Inflammatory macrophage treated with lipopolysaccharide for 4 hours (primary cell): Measurements from ENCODE around the gene DIAPH3.

Source experiments
- DNase-seq: peaks from one replicate; pipeline ENCODE4 v3.0.0-alpha.2; 2020

DIAPH3 gene

DNA sequence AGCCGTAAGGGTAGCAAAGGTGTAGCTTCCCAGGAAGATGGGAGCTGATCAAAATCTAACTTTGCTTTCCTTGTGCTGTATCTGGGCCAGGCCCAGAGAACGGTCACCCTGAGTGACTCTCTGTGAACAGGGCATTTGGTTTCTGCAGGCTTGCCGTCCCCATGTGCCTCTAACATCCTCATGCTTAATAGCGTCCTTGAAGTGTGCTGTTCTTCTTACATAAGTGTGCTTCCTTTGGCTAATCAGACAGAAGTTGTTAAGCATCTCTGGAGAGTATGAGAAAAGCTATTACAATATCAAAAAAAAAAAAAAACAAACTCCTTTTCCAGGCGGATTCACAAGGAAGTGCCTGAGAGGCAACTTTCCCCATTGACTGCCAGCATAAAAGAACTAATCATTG is 503.7 kb downstream of the DIAPH3 start:
- no peak for DNase-seq

- DNase-seq: no peak
These were observed 504.9 kb downstream of the DIAPH3 start for GRCh38 chr13:59658738-59659330.

DNA sequence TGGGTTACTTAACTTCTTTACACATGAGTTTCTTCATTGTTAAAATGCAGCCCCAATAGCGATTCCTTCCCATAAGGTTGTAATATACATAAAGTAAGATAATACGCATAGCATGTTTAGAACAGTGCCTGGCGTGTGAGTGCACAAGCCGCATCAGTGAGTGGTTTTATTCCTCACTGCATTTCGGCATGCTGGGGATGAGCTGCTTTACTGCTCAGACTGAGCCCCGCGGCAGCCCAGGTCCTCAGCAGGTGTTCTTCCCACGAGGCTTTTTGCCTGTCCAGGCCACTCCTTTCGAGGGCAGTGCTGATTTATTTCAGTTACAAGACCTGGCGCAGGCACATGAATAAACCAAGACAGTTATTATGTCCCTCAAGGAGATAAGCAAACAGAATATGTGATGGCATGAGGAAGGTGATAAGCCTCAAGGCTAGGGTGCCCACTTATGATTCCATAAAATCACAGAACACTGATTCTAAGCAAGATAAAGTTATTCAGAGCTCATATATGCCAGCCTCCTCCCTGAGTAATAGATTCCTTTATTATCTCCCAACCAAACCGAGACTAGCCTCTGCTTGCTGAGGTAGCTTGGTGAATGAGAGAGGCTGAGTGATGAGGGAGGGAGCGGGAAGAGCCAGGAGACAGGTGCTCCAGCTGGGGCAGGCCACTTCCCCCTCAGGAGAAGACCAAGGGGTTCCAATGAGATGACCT is 505.5 kb downstream of the DIAPH3 start:
- no peak for DNase-seq

- no peak for DNase-seq
These were observed 509.8 kb downstream of the DIAPH3 start for GRCh38 chr13:59653916-59654315.

DNA sequence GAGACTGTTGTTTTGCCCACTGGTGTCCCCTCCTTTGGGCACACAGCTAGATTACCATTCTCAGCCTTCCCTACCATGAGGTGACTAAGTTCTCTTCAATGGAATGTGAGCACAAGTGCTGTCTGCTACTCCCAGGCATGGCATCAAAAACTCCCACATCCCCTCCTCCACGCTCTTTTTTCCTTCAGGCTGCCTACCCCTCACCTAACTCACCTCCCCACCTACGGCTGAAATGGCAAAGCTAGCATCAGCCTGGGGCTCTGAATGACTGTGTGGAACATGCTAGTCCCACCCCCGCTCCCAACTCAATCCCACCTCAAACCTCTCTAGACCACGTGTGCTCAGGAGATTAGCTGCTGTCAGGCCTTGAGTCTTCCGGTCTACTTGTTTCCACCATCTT is 512.2 kb downstream of the DIAPH3 start:
- DNase-seq: no peak

DNA sequence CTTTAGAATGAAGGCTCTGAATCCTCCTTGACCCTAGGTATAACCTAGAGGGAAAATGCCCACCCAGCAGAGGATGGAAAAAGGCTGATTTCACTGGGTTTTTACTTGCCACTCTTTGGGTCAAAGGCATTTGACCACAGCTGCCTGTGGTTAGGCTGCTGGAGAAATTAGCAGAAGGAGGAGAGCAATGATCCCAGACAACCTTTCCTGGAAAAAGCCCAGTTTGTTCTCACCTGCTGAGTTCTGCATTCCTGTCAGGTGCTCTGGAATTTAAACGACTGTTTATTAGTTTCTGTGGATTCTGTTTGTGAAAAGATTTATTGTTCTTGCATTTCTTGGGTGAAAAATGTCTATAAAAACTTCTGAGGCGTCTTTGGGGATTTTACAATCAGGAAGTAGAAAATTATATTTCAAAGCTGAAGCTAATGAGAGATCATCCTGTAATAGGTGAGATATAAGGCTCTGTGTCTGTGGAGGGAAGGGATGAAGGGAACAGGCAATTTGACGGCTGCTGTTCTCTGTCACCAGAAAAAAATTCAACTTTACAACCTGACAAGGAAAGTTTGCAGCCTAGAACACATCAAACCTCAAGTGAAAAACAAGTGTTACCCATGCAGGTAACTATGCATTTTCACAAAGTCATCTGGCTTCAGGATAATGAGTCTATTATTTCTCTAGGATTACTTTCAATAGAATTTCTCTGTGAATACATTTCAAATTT is 519.7 kb downstream of the DIAPH3 start:
- no peak for DNase-seq

DNA sequence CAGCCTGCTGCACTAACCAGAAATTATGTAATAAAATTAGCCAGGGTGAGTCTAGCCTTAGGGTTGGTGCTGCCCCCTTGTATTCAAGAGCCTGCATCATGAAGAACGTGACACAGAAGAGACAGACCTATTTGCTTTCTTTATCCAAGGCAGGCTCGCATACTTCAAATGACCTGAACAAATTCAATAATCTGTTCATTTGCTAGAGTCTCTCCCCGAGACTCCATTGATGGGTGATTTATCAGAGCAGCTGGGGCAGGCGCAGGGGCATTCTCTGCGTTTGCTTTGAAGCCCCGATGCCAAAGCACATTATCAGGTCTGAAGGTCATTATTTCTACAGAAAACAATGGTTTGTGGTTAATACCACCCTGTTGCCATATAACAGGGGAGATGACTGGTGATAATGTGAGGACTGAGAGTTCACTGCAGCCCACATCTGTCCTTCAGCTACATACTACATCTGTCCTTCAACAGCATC is 520.3 kb downstream of the DIAPH3 start:
- DNase-seq: no peak

DNA sequence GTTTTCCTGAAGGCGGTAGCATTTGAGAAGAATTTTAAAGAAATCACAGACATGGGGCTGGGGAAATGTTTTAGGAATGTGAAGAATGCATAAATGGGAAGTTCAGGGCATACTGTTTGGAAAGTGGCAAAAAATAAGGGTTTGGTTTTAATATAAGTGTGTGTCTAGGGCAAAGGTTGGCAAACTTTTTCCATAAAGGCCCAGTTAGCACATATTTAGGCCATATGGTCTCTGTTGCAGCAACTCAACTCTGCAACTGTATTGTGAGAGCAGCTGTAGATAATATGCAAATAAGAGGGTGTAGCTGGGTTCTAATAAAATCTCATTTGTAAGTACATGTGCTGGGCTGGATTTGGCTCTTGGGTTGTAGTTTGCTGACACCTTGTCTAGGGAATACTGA is 521.9 kb downstream of the DIAPH3 start:
- no peak for DNase-seq

- no peak for DNase-seq
These were observed 522.5 kb downstream of the DIAPH3 start for GRCh38 chr13:59641261-59641660.

GRCh38 chr13:59638404-59638803 is 525.3 kb downstream of the DIAPH3 start:
- DNase-seq: no peak

GRCh38 chr13:59635589-59635988 is 528.1 kb downstream of the DIAPH3 start:
- DNase-seq: no peak

DNA sequence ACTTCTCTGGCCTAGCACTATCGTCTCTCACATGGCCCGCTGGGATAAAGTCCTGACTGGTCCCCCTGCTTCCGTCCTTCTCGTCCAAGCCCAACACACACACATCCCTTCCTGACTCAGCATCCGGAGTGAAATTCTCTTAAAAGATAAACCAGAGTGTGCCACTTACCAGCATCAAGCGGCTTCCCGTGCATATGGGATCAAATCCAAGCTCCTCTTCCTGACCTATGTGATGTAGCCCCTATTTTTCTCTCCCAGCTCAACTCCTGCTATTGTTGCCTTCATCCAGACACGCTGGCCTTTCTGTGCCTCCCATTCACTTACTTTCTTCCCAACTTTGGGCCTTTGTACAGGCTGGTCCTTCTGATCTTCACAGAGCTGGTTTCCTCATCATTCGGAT is 530.4 kb downstream of the DIAPH3 start:
- DNase-seq: no peak

GRCh38 chr13:59631271-59631670 is 532.5 kb downstream of the DIAPH3 start:
- no peak for DNase-seq

- DNase-seq: no peak
These were observed 538.6 kb downstream of the DIAPH3 start for GRCh38 chr13:59625111-59625510.

DNA sequence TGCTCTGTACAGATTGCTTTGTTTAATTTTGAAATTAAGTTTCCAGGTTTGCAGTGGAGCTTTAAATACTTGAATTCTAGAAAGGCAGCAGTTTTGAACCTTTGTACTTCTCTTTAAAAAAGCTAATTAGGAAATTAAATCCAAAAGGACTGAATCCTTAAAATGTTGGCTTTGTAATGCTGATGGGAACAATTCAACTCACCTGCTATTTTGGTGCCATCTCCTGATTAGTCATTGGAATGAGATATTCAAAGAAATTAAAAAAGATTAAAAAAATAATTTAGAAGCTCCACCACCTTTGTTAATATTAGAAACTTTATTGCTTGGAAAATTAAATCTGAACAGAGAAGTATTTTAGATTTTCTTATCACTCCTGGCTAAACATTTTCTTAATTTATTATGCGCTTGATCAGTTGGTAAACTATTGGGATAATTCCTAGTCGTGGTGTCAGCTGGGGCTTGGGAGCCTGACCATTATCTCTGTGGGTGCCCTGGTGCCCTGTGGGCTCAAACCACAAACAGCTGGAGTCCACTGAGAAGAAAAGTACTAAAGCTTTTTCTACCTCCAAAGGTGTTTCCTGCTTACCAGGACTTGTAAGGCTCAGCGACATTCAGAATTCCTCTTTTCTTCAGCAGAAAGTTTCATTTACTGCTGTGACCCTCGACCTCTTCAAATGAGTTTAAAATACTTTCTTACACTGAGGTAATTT is 540.4 kb downstream of the DIAPH3 start:
- no peak for DNase-seq

DNA sequence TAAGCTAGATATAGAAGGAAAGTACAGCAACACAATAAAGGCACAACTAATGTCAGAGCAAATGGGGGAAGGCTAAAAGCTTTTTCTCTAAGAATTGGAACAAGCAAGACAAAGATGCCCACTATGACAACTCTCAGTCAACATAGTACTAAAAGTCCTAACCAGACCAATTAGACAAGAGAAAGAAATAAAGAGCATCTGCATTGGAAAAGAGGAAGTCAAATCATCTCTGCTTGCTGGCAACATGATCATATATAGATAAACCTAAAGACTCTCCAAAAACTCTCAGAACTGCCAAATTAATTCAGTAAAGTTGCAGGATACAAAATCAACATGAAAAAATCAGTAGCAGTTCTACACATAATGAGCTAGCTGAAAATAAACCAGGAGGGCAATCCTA is 542.0 kb downstream of the DIAPH3 start:
- DNase-seq: no peak
